ENCODE measurements around the gene WDR7. TPM values are rescaled to one million over a fixed set of nuclear protein-coding genes. Genes with fewer than 3 reads are reported as not detected.

WDR7 gene
- total and polyA plus RNA-seq, 2 experiments from 2014 or later = 7.0 to 14.8 TPM

GRCh38 chr18:56711708-56712445 is 60.7 kb downstream of the WDR7 start:
- ATAC-seq = no peak
- H3K27ac ChIP-seq (ENCODE audit: low read depth) = no peak overlapping the region
- DNase-seq (ENCODE audit: low spot score) = no peak
- no peaks in the 10 kb centered on the region for H3K27me3 ChIP-seq (ENCODE audit: insufficient read depth)
- no peak overlapping the region for H2AFZ ChIP-seq
- no peaks in the 10 kb centered on the region for H4K20me1 ChIP-seq (replicated peaks; ENCODE audit: insufficient read depth)
- H3K4me1 Mint-ChIP-seq = peaks cover 11% of the 10 kb centered on the region; the same call in 2 of the 3 replicates
- no peaks in the 10 kb centered on the region for H3K9me3 Mint-ChIP-seq
- no peaks in the 10 kb centered on the region for H3K36me3 Mint-ChIP-seq (ENCODE audit: low read depth)
- no peak overlapping the region for H3K4me2 ChIP-seq
- no peaks in the 10 kb centered on the region for H3F3A ChIP-seq (replicated peaks; ENCODE audit: low read depth)
- H3K27ac Mint-ChIP-seq = no peak overlapping the region
- no peak overlapping the region for H3K4me3 ChIP-seq
- H3K4me3 Mint-ChIP-seq = no peak overlapping the region
- H3K4me1 ChIP-seq (ENCODE audit: insufficient read depth) = 0 out of 2 replicates have a peak, but pooled peaks cover 6% of the 10 kb centered on the region
- no peaks in the 10 kb centered on the region for H3K27me3 Mint-ChIP-seq (ENCODE audit: insufficient read depth, low read depth, poor library complexity)
- no peaks in the 10 kb centered on the region for H3K9me2 ChIP-seq (ENCODE audit: insufficient read depth)
- H3K79me2 ChIP-seq (replicated peaks; ENCODE audit: insufficient read depth) = no peaks in the 10 kb centered on the region
- no peak for TF ChIP-seq POLR2AphosphoS5 (IDR thresholded peaks at IDR 0.05; ENCODE audit: low read depth)
- no peak for TF ChIP-seq JUNB (IDR thresholded peaks at IDR 0.05; ENCODE audit: unreplicated experiment)
- TF ChIP-seq EZH2phosphoT487 (IDR thresholded peaks at IDR 0.05; ENCODE audit: unreplicated experiment) = no peak
- TF ChIP-seq REST (IDR thresholded peaks at IDR 0.05; ENCODE audit: unreplicated experiment) = no peak
- no peak for TF ChIP-seq EZH2 (IDR thresholded peaks at IDR 0.05; ENCODE audit: low read depth, unreplicated experiment)
- TF ChIP-seq NANOG (IDR thresholded peaks at IDR 0.05; ENCODE audit: borderline replicate concordance) = no peak
- TF ChIP-seq ZNF331 (CRISPR knock-in tag; IDR thresholded peaks at IDR 0.05; ENCODE audit: low read depth) = no peak
- TF ChIP-seq, protein P1, sequence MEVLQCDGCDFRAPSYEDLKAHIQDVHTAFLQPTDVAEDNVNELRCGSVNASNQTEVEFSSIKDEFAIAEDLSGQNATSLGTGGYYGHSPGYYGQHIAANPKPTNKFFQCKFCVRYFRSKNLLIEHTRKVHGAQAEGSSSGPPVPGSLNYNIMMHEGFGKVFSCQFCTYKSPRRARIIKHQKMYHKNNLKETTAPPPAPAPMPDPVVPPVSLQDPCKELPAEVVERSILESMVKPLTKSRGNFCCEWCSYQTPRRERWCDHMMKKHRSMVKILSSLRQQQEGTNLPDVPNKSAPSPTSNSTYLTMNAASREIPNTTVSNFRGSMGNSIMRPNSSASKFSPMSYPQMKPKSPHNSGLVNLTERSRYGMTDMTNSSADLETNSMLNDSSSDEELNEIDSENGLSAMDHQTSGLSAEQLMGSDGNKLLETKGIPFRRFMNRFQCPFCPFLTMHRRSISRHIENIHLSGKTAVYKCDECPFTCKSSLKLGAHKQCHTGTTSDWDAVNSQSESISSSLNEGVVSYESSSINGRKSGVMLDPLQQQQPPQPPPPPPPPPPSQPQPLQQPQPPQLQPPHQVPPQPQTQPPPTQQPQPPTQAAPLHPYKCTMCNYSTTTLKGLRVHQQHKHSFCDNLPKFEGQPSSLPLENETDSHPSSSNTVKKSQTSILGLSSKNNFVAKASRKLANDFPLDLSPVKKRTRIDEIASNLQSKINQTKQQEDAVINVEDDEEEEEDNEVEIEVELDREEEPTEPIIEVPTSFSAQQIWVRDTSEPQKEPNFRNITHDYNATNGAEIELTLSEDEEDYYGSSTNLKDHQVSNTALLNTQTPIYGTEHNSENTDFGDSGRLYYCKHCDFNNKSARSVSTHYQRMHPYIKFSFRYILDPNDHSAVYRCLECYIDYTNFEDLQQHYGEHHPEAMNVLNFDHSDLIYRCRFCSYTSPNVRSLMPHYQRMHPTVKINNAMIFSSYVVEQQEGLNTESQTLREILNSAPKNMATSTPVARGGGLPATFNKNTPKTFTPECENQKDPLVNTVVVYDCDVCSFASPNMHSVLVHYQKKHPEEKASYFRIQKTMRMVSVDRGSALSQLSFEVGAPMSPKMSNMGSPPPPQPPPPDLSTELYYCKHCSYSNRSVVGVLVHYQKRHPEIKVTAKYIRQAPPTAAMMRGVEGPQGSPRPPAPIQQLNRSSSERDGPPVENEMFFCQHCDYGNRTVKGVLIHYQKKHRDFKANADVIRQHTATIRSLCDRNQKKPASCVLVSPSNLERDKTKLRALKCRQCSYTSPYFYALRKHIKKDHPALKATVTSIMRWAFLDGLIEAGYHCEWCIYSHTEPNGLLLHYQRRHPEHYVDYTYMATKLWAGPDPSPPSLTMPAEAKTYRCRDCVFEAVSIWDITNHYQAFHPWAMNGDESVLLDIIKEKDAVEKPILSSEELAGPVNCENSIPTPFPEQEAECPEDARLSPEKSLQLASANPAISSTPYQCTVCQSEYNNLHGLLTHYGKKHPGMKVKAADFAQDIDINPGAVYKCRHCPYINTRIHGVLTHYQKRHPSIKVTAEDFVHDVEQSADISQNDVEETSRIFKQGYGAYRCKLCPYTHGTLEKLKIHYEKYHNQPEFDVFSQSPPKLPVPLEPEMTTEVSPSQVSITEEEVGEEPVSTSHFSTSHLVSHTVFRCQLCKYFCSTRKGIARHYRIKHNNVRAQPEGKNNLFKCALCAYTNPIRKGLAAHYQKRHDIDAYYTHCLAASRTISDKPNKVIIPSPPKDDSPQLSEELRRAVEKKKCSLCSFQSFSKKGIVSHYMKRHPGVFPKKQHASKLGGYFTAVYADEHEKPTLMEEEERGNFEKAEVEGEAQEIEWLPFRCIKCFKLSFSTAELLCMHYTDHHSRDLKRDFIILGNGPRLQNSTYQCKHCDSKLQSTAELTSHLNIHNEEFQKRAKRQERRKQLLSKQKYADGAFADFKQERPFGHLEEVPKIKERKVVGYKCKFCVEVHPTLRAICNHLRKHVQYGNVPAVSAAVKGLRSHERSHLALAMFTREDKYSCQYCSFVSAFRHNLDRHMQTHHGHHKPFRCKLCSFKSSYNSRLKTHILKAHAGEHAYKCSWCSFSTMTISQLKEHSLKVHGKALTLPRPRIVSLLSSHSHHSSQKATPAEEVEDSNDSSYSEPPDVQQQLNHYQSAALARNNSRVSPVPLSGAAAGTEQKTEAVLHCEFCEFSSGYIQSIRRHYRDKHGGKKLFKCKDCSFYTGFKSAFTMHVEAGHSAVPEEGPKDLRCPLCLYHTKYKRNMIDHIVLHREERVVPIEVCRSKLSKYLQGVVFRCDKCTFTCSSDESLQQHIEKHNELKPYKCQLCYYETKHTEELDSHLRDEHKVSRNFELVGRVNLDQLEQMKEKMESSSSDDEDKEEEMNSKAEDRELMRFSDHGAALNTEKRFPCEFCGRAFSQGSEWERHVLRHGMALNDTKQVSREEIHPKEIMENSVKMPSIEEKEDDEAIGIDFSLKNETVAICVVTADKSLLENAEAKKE (CRISPR knock-in tag; IDR thresholded peaks at IDR 0.05) = no peak
- TF ChIP-seq CREB1 (CRISPR knock-in tag; IDR thresholded peaks at IDR 0.05; ENCODE audit: low read depth) = no peak
- TF ChIP-seq STAT1 (IDR thresholded peaks at IDR 0.05; ENCODE audit: unreplicated experiment) = no peak
- no peak for TF ChIP-seq ETS1 (IDR thresholded peaks at IDR 0.05)
- no peaks in the 10 kb centered on the region for H3K36me3 ChIP-seq (ENCODE audit: insufficient read depth)
